ENCODE results near the gene GALNT14.

Gene GALNT14

GRCh38 chr2:31134480-31134879, 3.8 kb downstream of the GALNT14 start:
- no peak overlapping the region for H3K4me3 ChIP-seq (ENCODE audit: low read length)
- TF ChIP-seq, protein P1, sequence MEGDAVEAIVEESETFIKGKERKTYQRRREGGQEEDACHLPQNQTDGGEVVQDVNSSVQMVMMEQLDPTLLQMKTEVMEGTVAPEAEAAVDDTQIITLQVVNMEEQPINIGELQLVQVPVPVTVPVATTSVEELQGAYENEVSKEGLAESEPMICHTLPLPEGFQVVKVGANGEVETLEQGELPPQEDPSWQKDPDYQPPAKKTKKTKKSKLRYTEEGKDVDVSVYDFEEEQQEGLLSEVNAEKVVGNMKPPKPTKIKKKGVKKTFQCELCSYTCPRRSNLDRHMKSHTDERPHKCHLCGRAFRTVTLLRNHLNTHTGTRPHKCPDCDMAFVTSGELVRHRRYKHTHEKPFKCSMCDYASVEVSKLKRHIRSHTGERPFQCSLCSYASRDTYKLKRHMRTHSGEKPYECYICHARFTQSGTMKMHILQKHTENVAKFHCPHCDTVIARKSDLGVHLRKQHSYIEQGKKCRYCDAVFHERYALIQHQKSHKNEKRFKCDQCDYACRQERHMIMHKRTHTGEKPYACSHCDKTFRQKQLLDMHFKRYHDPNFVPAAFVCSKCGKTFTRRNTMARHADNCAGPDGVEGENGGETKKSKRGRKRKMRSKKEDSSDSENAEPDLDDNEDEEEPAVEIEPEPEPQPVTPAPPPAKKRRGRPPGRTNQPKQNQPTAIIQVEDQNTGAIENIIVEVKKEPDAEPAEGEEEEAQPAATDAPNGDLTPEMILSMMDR (conservative IDR thresholded peaks at IDR 0.05; ENCODE audit: low read depth, low read length): no peak
- no peak for DNase-seq (ENCODE audit: low read depth)

DNA sequence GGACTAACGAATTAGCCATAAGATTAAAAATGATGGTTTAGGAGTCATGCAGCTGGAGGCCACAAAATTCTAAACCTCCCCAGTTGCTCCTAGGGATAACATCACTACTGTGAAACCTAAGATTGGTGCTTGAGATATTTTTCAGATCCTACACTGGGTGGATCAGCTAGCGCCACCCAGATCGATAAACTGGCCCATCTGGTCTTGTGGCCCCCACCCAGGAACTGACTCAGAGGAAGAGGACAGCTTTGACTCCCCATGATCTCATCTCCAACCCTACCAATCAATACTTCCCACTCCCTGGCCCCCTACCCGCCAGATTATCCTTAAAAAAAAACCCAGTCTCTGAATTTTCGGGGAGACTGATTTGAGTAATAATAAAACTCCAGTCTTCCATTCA, 5.5 kb downstream of the GALNT14 start:
- TF ChIP-seq, protein P1 (conservative IDR thresholded peaks at IDR 0.05; ENCODE audit: low read depth, low read length): no peak
- H3K4me3 ChIP-seq (ENCODE audit: low read length): no peak overlapping the region
- no peak for DNase-seq (ENCODE audit: low read depth)

GRCh38 chr2:31131871-31132270, 6.4 kb downstream of the GALNT14 start:
- no peak for DNase-seq (ENCODE audit: low read depth)
- TF ChIP-seq, protein P1 (conservative IDR thresholded peaks at IDR 0.05; ENCODE audit: low read depth, low read length): no peak
- H3K4me3 ChIP-seq (ENCODE audit: low read length): no peak overlapping the region

DNA sequence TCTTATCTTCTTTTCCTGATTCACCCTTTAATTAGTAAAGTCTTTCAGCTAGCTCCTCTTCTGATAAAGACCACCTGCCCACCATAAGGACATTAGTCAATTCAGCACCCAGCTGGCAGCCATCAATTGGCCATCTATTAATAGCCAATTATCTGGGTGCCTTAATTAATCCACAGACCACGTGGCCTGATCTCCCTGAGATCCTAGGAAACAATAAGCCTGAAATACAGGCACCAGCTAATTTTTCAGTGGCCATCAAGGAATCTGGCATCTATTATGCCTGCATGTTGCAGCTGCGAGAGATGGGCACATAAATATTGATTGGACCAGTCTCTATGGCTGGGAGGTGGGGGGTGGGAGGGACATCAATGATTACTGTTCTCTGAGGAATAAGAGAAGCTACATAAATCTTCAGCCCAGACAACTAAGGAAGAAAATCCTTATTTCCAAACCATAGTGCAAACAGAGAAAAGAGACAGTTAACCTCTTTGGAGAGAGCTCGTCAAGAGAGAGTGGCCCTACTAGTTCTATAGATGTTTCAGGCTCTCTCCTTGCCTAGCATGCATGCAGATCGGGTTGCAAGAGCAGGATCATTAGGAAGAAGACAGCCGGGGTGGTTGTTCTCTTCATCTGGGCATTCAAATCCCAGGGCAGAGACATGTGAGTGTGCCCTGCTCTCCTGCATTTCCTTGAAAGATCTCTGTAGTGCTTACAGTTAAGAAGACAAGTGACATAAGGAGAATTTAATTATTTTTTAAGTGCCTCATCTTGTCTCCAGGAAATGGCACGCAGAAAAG, 8.7 kb downstream of the GALNT14 start:
- TF ChIP-seq, protein P1 (conservative IDR thresholded peaks at IDR 0.05; ENCODE audit: low read depth, low read length): no peak
- DNase-seq (ENCODE audit: low read depth): no peak
- H3K4me3 ChIP-seq (ENCODE audit: low read length): no peak overlapping the region

GRCh38 chr2:31127931-31128330, 10.3 kb downstream of the GALNT14 start:
- TF ChIP-seq, protein P1 (conservative IDR thresholded peaks at IDR 0.05; ENCODE audit: low read depth, low read length): no peak
- no peak for DNase-seq (ENCODE audit: low read depth)
- no peak overlapping the region for H3K4me3 ChIP-seq (ENCODE audit: low read length)

DNA sequence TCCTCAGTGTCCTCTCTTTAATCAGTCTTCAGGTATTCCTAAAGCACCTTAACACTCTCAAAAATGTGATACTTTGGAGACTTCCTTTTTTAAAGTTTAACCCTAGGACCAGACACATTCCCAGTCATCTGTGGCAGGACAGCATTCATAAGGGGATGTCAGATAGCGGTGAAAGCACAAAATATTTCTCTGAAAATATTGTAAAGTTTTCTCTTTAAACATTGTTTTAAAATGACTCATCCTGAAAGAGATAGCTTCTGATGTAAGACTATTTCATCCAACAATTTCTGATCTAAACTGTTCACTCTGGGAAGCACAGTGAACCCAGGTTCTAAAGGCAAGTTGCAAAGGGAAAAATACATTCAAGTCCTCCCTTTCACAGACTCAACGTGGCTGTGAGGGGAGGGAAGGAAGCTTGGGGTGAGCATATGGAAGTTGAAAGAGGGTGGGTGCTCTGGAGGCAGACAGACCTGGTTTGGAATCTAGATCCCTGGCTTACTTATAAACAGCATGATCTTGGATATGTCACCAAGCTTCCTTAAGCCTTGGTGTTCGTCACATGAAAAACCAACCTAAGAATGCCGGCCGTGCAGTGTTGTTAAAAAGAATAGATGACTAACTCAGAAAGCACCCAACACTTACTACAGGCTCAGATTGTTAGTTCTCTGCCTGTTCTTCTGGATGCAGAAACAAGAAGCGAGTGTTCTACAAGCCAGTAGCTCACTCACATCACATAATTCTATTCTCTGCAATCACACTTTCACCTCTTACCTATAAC, 12.1 kb downstream of the GALNT14 start:
- TF ChIP-seq, protein P1 (conservative IDR thresholded peaks at IDR 0.05; ENCODE audit: low read depth, low read length): no peak
- no peak overlapping the region for H3K4me3 ChIP-seq (ENCODE audit: low read length)
- DNase-seq (ENCODE audit: low read depth): peak; percentile 41

All from retinal pigment epithelial cell (primary cell).